ENCODE data around the gene PIGH.
"Not testable (repeated sequence)": the region's sequence is repeated elsewhere in the genome, so short reads cannot be mapped to it uniquely, and the experiment has no call there.

The PIGH gene

GRCh38 chr14:67599698-67600561, at the start of gene PIGH:
Gene PIGH (minus strand): TSS chr14:67600268. CDS start chr14:67600203, 65 bp downstream.
- peak; percentile 94 for DNase-seq

- no peak for DNase-seq
These were observed 46.1 kb upstream of the PIGH start for GRCh38 chr14:67646131-67646530.

- DNase-seq: no peak
These were observed 45.3 kb upstream of the PIGH start for GRCh38 chr14:67645414-67645813.

- DNase-seq: no peak
These were observed 44.4 kb upstream of the PIGH start for GRCh38 chr14:67644428-67644827.

GRCh38 chr14:67643713-67644112, 43.6 kb upstream of the PIGH start:
- DNase-seq: no peak

GRCh38 chr14:67641902-67642749, 42.1 kb upstream of the PIGH start:
- DNase-seq: no peak

GRCh38 chr14:67641480-67641879, 41.4 kb upstream of the PIGH start:
- no peak for DNase-seq

- DNase-seq: no peak
These were observed 38.6 kb upstream of the PIGH start for GRCh38 chr14:67638642-67639041.

- no peak for DNase-seq
These were observed 36.4 kb upstream of the PIGH start for GRCh38 chr14:67636361-67636919.

- DNase-seq: no peak
These were observed 33.5 kb upstream of the PIGH start for GRCh38 chr14:67633451-67634147.

GRCh38 chr14:67630938-67631337, 30.9 kb upstream of the PIGH start:
- no peak for DNase-seq

- no peak for DNase-seq
These were observed 30.1 kb upstream of the PIGH start for GRCh38 chr14:67630186-67630585.

- DNase-seq: no peak
These were observed 27.5 kb upstream of the PIGH start for GRCh38 chr14:67627519-67627918.

GRCh38 chr14:67626131-67626530, 26.1 kb upstream of the PIGH start:
- DNase-seq: not testable (repeated sequence)

GRCh38 chr14:67623114-67623513, 23.0 kb upstream of the PIGH start:
- no peak for DNase-seq

- DNase-seq: peak; percentile 33
These were observed 22.6 kb upstream of the PIGH start for GRCh38 chr14:67622675-67623074.

GRCh38 chr14:67620217-67620785, 20.2 kb upstream of the PIGH start:
- DNase-seq: peak; percentile 27

GRCh38 chr14:67619446-67620216, 19.6 kb upstream of the PIGH start, which contains the start of gene ARG2:
Gene ARG2 (plus strand): TSS chr14:67619920. CDS start chr14:67619978, 58 bp downstream.
- peak; percentile 90 for DNase-seq

- DNase-seq: peak; percentile 31
These were observed 18.6 kb upstream of the PIGH start for GRCh38 chr14:67618617-67619063.

- no peak for DNase-seq
These were observed 10.4 kb upstream of the PIGH start for GRCh38 chr14:67610491-67610890.

- DNase-seq: no peak
These were observed 9.7 kb upstream of the PIGH start for GRCh38 chr14:67609642-67610310.
